Measurements from ENCODE around the gene EMP1. TPM values are rescaled to one million over a fixed set of nuclear protein-coding genes. Genes with fewer than 3 reads are reported as not detected.

Gene EMP1
- total and polyA plus RNA-seq, 2 experiments from 2014 or later = 51.1 to 67.3 TPM

DNA sequence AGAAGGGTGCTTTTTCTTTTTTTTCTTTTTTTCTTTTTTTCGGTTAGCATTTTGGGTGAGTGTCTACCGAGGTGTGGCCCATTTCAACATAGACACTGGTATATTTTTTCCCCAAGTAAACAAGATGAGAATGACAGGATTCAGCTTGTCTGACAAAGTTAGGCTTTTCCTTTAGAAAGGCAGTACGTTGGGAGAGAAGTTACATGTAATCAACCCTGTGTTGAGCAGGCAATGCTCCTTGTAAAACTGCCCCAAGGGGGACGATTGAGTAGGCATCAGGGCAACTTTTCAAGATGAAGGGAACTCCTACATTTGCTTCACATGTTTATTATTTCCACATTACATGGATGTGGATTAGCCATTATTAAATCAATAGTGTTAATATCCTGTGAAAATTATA is 1.7 kb downstream of the EMP1 start:
- TF ChIP-seq EZH2 (IDR thresholded peaks at IDR 0.05; ENCODE audit: borderline replicate concordance) = no peak
- TF ChIP-seq, protein P1, sequence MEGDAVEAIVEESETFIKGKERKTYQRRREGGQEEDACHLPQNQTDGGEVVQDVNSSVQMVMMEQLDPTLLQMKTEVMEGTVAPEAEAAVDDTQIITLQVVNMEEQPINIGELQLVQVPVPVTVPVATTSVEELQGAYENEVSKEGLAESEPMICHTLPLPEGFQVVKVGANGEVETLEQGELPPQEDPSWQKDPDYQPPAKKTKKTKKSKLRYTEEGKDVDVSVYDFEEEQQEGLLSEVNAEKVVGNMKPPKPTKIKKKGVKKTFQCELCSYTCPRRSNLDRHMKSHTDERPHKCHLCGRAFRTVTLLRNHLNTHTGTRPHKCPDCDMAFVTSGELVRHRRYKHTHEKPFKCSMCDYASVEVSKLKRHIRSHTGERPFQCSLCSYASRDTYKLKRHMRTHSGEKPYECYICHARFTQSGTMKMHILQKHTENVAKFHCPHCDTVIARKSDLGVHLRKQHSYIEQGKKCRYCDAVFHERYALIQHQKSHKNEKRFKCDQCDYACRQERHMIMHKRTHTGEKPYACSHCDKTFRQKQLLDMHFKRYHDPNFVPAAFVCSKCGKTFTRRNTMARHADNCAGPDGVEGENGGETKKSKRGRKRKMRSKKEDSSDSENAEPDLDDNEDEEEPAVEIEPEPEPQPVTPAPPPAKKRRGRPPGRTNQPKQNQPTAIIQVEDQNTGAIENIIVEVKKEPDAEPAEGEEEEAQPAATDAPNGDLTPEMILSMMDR (IDR thresholded peaks at IDR 0.05; ENCODE audit: poor library complexity) = no peak
- TF ChIP-seq EZH2phosphoT487 (IDR thresholded peaks at IDR 0.05; ENCODE audit: low read depth, severe bottlenecking, unreplicated experiment) = no peak
- H3K36me3 ChIP-seq (replicated peaks; ENCODE audit: insufficient read depth, low read depth) = no peaks in the 10 kb centered on the region
- H3K27me3 ChIP-seq = no peaks in the 10 kb centered on the region
- no peaks in the 10 kb centered on the region for H3K9me3 ChIP-seq (ENCODE audit: low read depth)
- DNase-seq (ENCODE audit: low spot score) = no peak
- no peaks in the 10 kb centered on the region for H3K9me2 ChIP-seq (replicated peaks; ENCODE audit: insufficient read depth)
- no peak overlapping the region for H3K4me3 ChIP-seq
- peak overlapping the region; percentile 91 for H3K27ac ChIP-seq
- H2AFZ ChIP-seq = no peak overlapping the region
- peaks cover 31% of the 10 kb centered on the region for H3K4me1 ChIP-seq (ENCODE audit: insufficient read depth)
- peak overlapping the region; percentile 71 for H3K4me2 ChIP-seq
- 77% methylated on average over 4 of the region's 4 CpGs for WGBS (ENCODE audit: low lambda C conversion rate, missing lambda C conversion rate)
- peaks cover 4% of the 10 kb centered on the region for H3K79me2 ChIP-seq
- H4K20me1 ChIP-seq (ENCODE audit: insufficient read depth, poor library complexity, severe bottlenecking) = no peaks in the 10 kb centered on the region

DNA sequence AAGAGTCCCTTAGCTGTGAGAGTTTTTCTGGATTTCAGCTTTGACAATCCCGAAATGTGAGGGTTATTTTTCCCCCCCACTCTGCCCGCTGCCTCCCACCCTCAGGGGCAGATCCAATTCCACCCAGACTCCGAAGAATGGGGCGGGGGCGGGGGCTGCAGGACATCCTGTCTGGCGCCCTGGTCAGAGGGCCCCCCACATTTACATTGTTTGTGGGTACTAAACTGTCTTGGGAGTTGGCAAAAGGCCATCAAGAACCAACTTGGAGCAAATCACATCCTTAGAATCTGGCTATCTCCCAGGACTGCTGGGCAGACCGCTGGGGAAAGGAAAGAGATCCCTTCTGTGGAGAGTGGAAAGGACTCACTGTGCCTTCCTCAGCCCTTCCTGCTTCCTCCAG is 2.4 kb downstream of the EMP1 start:
- H3K27ac ChIP-seq = peak overlapping the region; percentile 91
- no peak for DNase-seq (ENCODE audit: low spot score)
- H3K4me2 ChIP-seq = peak overlapping the region; percentile 71
- H3K4me3 ChIP-seq = no peak overlapping the region
- no peak overlapping the region for H2AFZ ChIP-seq
- H3K79me2 ChIP-seq = peaks cover 4% of the 10 kb centered on the region
- H3K4me1 ChIP-seq (ENCODE audit: insufficient read depth) = peaks cover 31% of the 10 kb centered on the region
- no peaks in the 10 kb centered on the region for H3K9me2 ChIP-seq (replicated peaks; ENCODE audit: insufficient read depth)
- no peaks in the 10 kb centered on the region for H4K20me1 ChIP-seq (ENCODE audit: insufficient read depth, poor library complexity, severe bottlenecking)
- H3K9me3 ChIP-seq (ENCODE audit: low read depth) = no peaks in the 10 kb centered on the region
- H3K36me3 ChIP-seq (replicated peaks; ENCODE audit: insufficient read depth, low read depth) = no peaks in the 10 kb centered on the region
- H3K27me3 ChIP-seq = no peaks in the 10 kb centered on the region
- TF ChIP-seq EZH2 (IDR thresholded peaks at IDR 0.05; ENCODE audit: borderline replicate concordance) (no peak), EZH2phosphoT487 (IDR thresholded peaks at IDR 0.05; ENCODE audit: low read depth, severe bottlenecking, unreplicated experiment) (no peak)
- TF ChIP-seq, protein P1 (IDR thresholded peaks at IDR 0.05; ENCODE audit: poor library complexity) = no peak
- 69% methylated on average over 7 of the region's 7 CpGs for WGBS (ENCODE audit: low lambda C conversion rate, missing lambda C conversion rate)

DNA sequence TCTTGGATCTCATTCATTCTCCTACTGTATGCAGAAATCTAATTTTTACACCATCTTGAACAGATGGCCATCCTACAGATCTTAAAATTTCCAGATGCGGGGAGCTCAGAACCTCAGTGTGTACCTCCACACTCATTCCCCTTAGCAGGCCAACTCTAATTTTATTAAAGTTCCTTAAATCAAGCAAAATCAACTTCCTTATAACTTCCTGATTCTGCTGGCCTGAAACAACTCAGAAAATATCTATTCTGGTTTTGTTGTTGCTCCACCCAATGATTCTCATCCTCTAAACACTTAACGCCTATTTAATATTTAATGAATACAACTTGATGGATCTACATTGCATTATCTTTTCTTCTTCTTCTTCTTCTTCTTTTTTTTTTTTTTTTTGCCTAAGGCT is 3.1 kb downstream of the EMP1 start:
- TF ChIP-seq EZH2 (IDR thresholded peaks at IDR 0.05; ENCODE audit: borderline replicate concordance) (no peak), EZH2phosphoT487 (IDR thresholded peaks at IDR 0.05; ENCODE audit: low read depth, severe bottlenecking, unreplicated experiment) (no peak)
- TF ChIP-seq, protein P1 (IDR thresholded peaks at IDR 0.05; ENCODE audit: poor library complexity) = no peak
- Histone ChIP-seq H4K20me1 (ENCODE audit: insufficient read depth, poor library complexity, severe bottlenecking) (no peaks in the 10 kb centered on the region), H3K36me3 (replicated peaks; ENCODE audit: insufficient read depth, low read depth) (no peaks in the 10 kb centered on the region), H3K9me3 (ENCODE audit: low read depth) (no peaks in the 10 kb centered on the region), H2AFZ (no peak overlapping the region), H3K79me2 (peaks cover 4% of the 10 kb centered on the region), H3K4me2 (peak overlapping the region; percentile 71), H3K27ac (peak overlapping the region; percentile 91), H3K27me3 (no peaks in the 10 kb centered on the region), H3K4me1 (ENCODE audit: insufficient read depth) (peaks cover 32% of the 10 kb centered on the region), H3K9me2 (replicated peaks; ENCODE audit: insufficient read depth) (no peaks in the 10 kb centered on the region), H3K4me3 (no peak overlapping the region)
- DNase-seq (ENCODE audit: low spot score) = no peak
- 98% methylated on average over 2 of the region's 2 CpGs for WGBS (ENCODE audit: low lambda C conversion rate, missing lambda C conversion rate)

DNA sequence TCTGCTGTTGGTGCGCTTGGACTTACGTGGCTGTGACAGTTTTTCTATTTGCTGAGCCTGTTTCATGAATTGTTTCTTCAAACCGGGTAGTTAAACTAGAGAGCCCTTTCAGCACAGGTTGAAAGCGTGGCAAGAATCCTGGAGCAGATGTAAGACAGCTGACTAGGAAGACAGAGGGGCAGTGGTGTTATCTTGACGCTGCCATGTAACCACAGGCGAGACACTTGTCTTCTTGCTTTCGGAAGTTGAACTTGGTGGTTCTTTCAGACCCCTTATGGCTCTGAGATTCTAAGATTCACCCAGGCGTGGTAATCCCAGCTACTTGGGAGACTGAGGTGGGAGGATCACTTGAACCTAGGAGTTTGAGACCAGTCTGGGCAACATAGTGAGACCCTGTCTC is 4.3 kb downstream of the EMP1 start:
- Histone ChIP-seq H3K9me2 (replicated peaks; ENCODE audit: insufficient read depth) (no peaks in the 10 kb centered on the region), H3K36me3 (replicated peaks; ENCODE audit: insufficient read depth, low read depth) (no peaks in the 10 kb centered on the region), H3K9me3 (ENCODE audit: low read depth) (no peaks in the 10 kb centered on the region), H3K4me2 (no peak overlapping the region), H4K20me1 (ENCODE audit: insufficient read depth, poor library complexity, severe bottlenecking) (no peaks in the 10 kb centered on the region), H3K27ac (no peak overlapping the region), H3K79me2 (peaks cover 4% of the 10 kb centered on the region), H3K4me1 (ENCODE audit: insufficient read depth) (peaks cover 21% of the 10 kb centered on the region), H2AFZ (no peak overlapping the region), H3K4me3 (no peak overlapping the region), H3K27me3 (no peaks in the 10 kb centered on the region)
- WGBS (ENCODE audit: low lambda C conversion rate, missing lambda C conversion rate) = 89% methylated on average over 8 of the region's 8 CpGs
- TF ChIP-seq, protein P1 (IDR thresholded peaks at IDR 0.05; ENCODE audit: poor library complexity) = no peak
- TF ChIP-seq EZH2phosphoT487 (IDR thresholded peaks at IDR 0.05; ENCODE audit: low read depth, severe bottlenecking, unreplicated experiment) = no peak
- no peak for TF ChIP-seq EZH2 (IDR thresholded peaks at IDR 0.05; ENCODE audit: borderline replicate concordance)
- no peak for DNase-seq (ENCODE audit: low spot score)
